Thyroid gland (tissue), 4 donors: Measurements from ENCODE around the gene ST8SIA2.

ENCODE experiments used
- CTCF ChIP-seq, 6 experiments: fragments of 200-600 bp in 3 of 6; fragments of 450-650 bp in 3 of 6; sonication (generic) in 3 of 6; IDR thresholded peaks; one replicate each; pipeline ENCODE4 v1.5.1; 2016 to 2019; ENCODE audit warnings: antibody characterized with exemption in 6 of 6, mild to moderate bottlenecking in 2 of 6, inconsistent platforms in 1 of 6, moderate library complexity in 1 of 6
- POLR2A ChIP-seq, 2 donors: fragments of 450-650 bp; IDR thresholded peaks; one replicate each; pipeline ENCODE4 v1.6.1; 2017; ENCODE audit warnings: antibody characterized with exemption in 2 of 2, mild to moderate bottlenecking in 2 of 2, moderate library complexity in 1 of 2

DNA sequence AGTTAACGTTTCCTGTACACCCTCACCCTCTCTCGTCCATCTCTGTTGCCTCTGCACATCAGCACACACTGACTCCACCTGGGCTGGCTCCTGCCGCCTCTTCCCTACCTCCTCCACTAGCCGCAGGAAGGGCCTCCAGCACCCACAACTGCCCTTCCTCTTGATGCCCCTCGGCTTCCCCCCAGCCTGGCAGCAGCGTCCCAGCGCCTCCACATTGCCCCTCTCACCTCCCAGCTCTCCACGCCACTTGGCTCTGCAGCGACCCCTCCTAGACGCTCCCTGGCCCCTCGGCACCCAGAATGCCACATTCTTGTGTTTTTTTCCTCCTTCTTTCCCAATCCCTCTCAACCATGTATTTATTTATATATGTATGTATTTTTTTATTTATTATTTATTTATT lies 73.6 kb downstream of the ST8SIA2 start:
- TF ChIP-seq CTCF (IDR thresholded peaks at IDR 0.05), result no peak
- TF ChIP-seq POLR2A (IDR thresholded peaks at IDR 0.05), result no peak
